ENCODE results near the gene ZC2HC1B. TPM values are rescaled to one million over a fixed set of nuclear protein-coding genes. Genes with fewer than 3 reads are reported as not detected.
"Not testable (repeated sequence)": the region's sequence is repeated elsewhere in the genome, so short reads cannot be mapped to it uniquely, and the experiment has no call there.

Gene ZC2HC1B
- total RNA-seq, 4 donors from 2014 or later, result not detected

DNA sequence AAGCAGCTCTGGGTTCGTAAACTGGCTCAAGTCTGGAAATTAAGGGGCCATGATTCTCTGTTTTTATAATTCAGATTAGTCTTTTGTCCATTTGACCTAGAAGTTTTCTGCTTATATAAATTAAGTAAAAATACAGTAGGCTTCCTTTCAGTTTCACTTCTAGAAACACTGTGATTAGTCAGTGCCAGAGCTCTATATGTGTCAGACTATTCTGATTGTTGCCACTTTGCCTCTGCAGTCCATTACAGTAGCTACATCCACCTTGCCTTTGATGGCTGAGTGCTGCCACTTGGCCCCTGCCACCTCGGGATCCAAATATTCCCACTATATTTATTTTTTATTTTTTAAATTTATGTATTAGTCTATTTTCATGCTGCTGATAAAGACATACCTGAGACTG lies 7.9 kb downstream of the ZC2HC1B start:
- TF ChIP-seq, protein P1, sequence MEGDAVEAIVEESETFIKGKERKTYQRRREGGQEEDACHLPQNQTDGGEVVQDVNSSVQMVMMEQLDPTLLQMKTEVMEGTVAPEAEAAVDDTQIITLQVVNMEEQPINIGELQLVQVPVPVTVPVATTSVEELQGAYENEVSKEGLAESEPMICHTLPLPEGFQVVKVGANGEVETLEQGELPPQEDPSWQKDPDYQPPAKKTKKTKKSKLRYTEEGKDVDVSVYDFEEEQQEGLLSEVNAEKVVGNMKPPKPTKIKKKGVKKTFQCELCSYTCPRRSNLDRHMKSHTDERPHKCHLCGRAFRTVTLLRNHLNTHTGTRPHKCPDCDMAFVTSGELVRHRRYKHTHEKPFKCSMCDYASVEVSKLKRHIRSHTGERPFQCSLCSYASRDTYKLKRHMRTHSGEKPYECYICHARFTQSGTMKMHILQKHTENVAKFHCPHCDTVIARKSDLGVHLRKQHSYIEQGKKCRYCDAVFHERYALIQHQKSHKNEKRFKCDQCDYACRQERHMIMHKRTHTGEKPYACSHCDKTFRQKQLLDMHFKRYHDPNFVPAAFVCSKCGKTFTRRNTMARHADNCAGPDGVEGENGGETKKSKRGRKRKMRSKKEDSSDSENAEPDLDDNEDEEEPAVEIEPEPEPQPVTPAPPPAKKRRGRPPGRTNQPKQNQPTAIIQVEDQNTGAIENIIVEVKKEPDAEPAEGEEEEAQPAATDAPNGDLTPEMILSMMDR (IDR thresholded peaks at IDR 0.05), result no peak
- DNase-seq (ENCODE audit: low spot score), result no peak
- ATAC-seq (ENCODE audit: low FRiP score), result no peak

- not testable (repeated sequence) for DNase-seq (ENCODE audit: low spot score); ATAC-seq (ENCODE audit: low FRiP score)
Observed at GRCh38 chr6:143873600-143873999, 9.3 kb downstream of the ZC2HC1B start.

DNA sequence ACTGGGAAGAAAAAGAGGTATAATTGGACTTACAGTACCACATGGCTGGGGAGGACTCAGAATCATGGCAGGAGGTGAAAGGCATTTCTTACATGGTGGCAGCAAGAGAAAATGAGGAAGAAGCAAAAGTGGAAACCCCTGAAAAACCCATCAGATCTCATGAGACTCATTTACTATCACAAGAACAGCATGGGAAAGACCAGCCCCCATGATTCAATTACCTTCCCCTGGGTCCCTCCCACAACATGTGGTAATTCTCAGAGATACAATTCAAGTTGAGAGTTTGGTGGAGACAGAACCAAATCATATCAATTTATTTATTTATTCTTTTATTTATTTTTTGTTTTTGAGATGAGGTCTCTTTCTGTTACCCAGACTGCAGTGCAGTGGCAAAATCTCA lies 10.2 kb downstream of the ZC2HC1B start:
- DNase-seq (ENCODE audit: low spot score); ATAC-seq (ENCODE audit: low FRiP score): not testable (repeated sequence)

- DNase-seq (ENCODE audit: low spot score) (no peak), ATAC-seq (ENCODE audit: low FRiP score) (no peak)
- TF ChIP-seq, protein P1 (IDR thresholded peaks at IDR 0.05), result no peak
Observed at GRCh38 chr6:143877584-143878271, 13.5 kb downstream of the ZC2HC1B start.

DNA sequence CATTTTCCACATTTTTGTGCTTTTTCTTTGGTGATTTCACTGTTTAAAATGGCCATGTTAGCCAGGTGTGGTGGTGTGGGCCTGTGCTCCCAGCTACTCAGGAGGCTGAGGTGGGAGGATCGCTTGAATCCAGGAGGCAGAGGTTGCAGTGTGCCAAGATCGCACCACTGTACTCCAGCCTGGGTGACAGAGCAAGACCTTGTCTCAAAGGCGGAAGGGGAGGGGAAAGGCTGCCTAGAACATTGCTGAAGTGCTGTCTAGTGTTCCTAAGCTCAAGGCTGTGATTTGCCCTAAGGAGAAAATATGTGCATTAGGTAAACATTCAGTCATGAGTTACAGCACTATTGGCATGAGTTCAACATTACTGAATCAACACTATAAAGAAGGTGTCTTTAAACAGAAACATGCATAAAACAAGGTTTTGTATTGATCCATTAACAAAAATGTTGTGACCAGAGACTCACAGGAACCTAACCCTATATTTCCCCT lies 14.0 kb downstream of the ZC2HC1B start:
- TF ChIP-seq, protein P1 (IDR thresholded peaks at IDR 0.05), result no peak
- DNase-seq (ENCODE audit: low spot score), result no peak
- ATAC-seq (ENCODE audit: low FRiP score), result no peak

GRCh38 chr6:143880412-143880811 lies 16.1 kb downstream of the ZC2HC1B start:
- ATAC-seq (ENCODE audit: low FRiP score), result no peak
- TF ChIP-seq, protein P1 (IDR thresholded peaks at IDR 0.05), result no peak

DNA sequence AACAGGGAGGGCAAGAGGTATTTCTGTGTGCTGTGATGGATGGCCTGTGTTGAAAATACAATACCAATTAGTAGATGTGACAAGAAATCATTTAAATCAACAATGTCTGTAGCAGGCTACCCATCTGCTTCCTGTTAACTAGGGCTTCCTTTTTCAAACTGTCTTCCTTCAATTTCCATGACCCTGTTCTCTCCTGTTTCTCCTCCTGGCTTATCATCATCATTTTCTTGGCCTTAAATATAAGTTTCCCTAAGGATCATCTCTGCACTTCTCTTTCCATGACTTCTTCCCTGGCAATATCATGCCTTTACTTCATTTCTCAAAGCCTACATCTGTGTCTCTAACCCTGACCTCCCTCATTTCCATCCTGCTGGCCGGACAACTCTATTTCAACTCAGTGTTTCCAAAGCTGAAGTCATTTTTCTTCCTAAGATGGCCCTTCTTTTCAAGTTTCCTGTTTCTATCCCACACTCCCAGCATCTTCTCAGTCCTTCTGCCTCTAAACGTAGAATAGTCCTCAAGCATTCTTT lies 18.2 kb downstream of the ZC2HC1B start:
- DNase-seq (ENCODE audit: low spot score), result no peak
- TF ChIP-seq, protein P1 (IDR thresholded peaks at IDR 0.05), result no peak
- no peak for ATAC-seq (ENCODE audit: low FRiP score)

More at GRCh38 chr6:143880412-143880811, 16.1 kb downstream of the ZC2HC1B start:
- DNase-seq (ENCODE audit: low spot score), result no peak

DNA sequence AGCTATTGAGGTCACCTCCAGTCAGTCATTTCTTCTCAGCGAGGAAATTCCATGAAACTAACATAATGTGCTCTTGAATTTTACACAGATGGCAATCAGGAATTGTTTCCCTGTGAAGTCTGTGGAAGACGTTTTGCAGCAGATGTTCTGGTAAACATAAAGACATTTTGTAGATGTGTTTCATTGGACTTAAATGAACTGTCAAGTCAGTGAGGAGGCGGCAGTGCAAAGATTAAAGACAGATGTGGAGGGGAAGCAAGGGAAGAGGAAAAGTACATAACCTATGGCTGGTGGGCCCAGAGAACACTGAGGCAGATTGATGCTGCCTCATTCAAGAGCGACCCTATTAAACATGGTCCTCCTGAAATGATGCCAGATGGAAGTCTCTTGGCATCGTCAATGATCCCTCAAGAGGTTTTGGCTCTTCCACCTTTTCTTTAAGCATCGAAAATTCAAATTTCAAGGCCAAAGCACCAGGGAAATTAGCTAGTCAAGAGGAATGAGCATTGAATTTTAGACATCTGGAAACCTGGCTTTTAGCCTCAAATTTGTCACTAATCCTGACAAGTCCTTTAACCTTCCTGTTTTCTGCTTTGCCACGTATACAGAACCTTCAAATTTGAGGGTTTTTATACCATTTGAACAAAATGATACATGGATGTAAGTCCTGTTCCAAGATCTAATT lies 20.1 kb downstream of the ZC2HC1B start:
- ATAC-seq (ENCODE audit: low FRiP score), result no peak
- TF ChIP-seq, protein P1 (IDR thresholded peaks at IDR 0.05), result no peak

More for the DNA sequence above, 20.1 kb downstream of the ZC2HC1B start:
- no peak for DNase-seq (ENCODE audit: low spot score)

Data from omental fat pad (tissue), 4 donors.